ENCODE data around the gene NRARP. TPM values are rescaled to one million over a fixed set of nuclear protein-coding genes. Genes with fewer than 3 reads are reported as not detected.

Gene NRARP
- total and polyA plus RNA-seq, 2 of the 8 experiments (the other 6 are each of a cell fraction or from before 2014, with no cell fraction given): 32.5 to 37.2 TPM

DNA sequence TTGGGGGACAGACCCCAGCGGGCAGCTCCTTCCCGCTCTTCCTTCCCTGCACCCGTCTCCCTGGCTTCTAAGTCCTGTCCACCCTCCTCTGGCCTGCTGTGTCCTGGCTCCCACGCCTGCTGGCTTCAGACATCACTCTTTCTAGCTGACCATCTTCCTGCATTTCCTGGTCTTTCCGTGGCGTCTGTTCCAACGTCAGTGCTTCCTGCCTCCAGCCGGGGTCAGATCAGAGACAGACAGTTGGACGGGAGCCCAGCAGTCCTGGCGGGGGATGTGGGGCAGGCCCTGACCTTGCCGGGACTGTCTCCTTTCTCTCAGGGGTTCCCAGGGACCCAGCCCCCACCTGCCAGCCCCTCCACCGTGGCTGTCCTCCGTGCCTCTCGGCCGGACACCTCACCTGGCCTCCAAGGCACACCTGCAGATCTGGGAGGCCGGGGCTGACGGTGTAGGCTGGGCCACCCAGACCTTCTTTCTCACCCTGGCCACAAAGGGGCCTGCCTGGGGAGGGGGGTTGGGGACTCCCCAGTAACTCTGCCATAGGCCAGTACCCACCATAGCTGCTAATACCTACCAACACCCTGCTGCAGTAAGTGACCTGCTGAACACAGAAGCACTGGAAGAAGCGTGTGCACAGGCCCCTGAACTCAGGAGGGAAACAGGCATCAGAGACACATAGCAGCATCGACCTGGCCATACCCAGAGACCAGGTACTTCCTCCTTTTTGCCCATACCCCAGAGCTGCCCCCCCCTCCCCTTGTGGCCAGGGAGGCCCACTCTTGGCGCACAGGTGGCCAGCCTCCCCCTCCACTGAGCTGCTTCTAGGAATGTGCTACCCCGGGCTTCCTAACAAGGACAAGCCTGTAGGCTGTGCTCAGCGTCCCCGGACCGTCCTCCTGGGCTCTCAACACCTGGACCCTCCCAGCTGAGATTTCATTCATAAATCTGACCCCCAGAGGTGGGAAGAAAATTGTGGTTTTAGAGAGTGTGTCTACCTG lies 5.1 kb downstream of the NRARP start (continued):
- no peak for TF ChIP-seq ATF2 (IDR thresholded peaks at IDR 0.05; ENCODE audit: low read length)
